ENCODE results near the gene COPG2.
"Not testable (repeated sequence)": the region's sequence is repeated elsewhere in the genome, so short reads cannot be mapped to it uniquely, and the experiment has no call there.

The COPG2 gene

GRCh38 chr7:130566168-130566897 lies 102.2 kb downstream of the COPG2 start:
- H3K9me3 Mint-ChIP-seq: peaks cover 30% of the 10 kb centered on the region
- H3K4me3 Mint-ChIP-seq: no peak overlapping the region
- DNase-seq (no peak), ATAC-seq (no peak)
- H3K27ac Mint-ChIP-seq: no peak overlapping the region
- no peaks in the 10 kb centered on the region for H3K27me3 Mint-ChIP-seq
- H3K36me3 Mint-ChIP-seq (ENCODE audit: low read depth): peaks cover 19% of the 10 kb centered on the region
- no peaks in the 10 kb centered on the region for H3K4me1 Mint-ChIP-seq

- no peaks in the 10 kb centered on the region for H3K27me3 Mint-ChIP-seq
- no peak for ATAC-seq
- H3K4me1 Mint-ChIP-seq: peaks cover 2% of the 10 kb centered on the region
- no peak overlapping the region for H3K27ac Mint-ChIP-seq
- H3K9me3 Mint-ChIP-seq: peaks cover 9% of the 10 kb centered on the region
- no peak for DNase-seq
- peaks cover 15% of the 10 kb centered on the region for H3K36me3 Mint-ChIP-seq (ENCODE audit: low read depth)
- no peak overlapping the region for H3K4me3 Mint-ChIP-seq
Observed at GRCh38 chr7:130560972-130561371, 107.6 kb downstream of the COPG2 start.

- Mint-ChIP-seq H3K27ac (no peak overlapping the region), H3K4me1 (peaks cover 2% of the 10 kb centered on the region), H3K4me3 (no peak overlapping the region), H3K36me3 (ENCODE audit: low read depth) (peaks cover 13% of the 10 kb centered on the region), H3K9me3 (no peaks in the 10 kb centered on the region), H3K27me3 (no peaks in the 10 kb centered on the region)
- ATAC-seq: no peak
- DNase-seq: no peak
Observed at GRCh38 chr7:130559184-130559583, 109.4 kb downstream of the COPG2 start.

- no peak overlapping the region for H3K4me3 Mint-ChIP-seq
Observed at GRCh38 chr7:130554481-130554880, 114.1 kb downstream of the COPG2 start.

GRCh38 chr7:130553398-130554029 lies 115.0 kb downstream of the COPG2 start:
- no peak overlapping the region for H3K27ac Mint-ChIP-seq
- DNase-seq: no peak
- ATAC-seq: no peak
- peaks cover 16% of the 10 kb centered on the region for H3K36me3 Mint-ChIP-seq (ENCODE audit: low read depth)
- no peak overlapping the region for H3K4me3 Mint-ChIP-seq
- no peaks in the 10 kb centered on the region for H3K27me3 Mint-ChIP-seq
- no peaks in the 10 kb centered on the region for H3K4me1 Mint-ChIP-seq
- no peaks in the 10 kb centered on the region for H3K9me3 Mint-ChIP-seq

More at GRCh38 chr7:130554481-130554880, 114.1 kb downstream of the COPG2 start:
- H3K4me1 Mint-ChIP-seq: no peaks in the 10 kb centered on the region
- H3K9me3 Mint-ChIP-seq: no peaks in the 10 kb centered on the region
- H3K27me3 Mint-ChIP-seq: no peaks in the 10 kb centered on the region
- ATAC-seq (no peak), DNase-seq (no peak)
- H3K27ac Mint-ChIP-seq: no peak overlapping the region
- H3K36me3 Mint-ChIP-seq (ENCODE audit: low read depth): peaks cover 12% of the 10 kb centered on the region

GRCh38 chr7:130544356-130544755 lies 124.2 kb downstream of the COPG2 start:
- no peak overlapping the region for H3K4me3 Mint-ChIP-seq
- H3K27ac Mint-ChIP-seq: no peak overlapping the region
- H3K4me1 Mint-ChIP-seq: peaks cover 4% of the 10 kb centered on the region
- H3K9me3 Mint-ChIP-seq: no peaks in the 10 kb centered on the region
- H3K27me3 Mint-ChIP-seq: no peaks in the 10 kb centered on the region
- DNase-seq (no peak), ATAC-seq (no peak)
- peaks cover 14% of the 10 kb centered on the region for H3K36me3 Mint-ChIP-seq (ENCODE audit: low read depth)

GRCh38 chr7:130543487-130544010 lies 125.0 kb downstream of the COPG2 start:
- no peaks in the 10 kb centered on the region for H3K27me3 Mint-ChIP-seq
- DNase-seq (no peak), ATAC-seq (no peak)
- H3K4me3 Mint-ChIP-seq: no peak overlapping the region
- peaks cover 10% of the 10 kb centered on the region for H3K36me3 Mint-ChIP-seq (ENCODE audit: low read depth)
- no peak overlapping the region for H3K27ac Mint-ChIP-seq
- peaks cover 4% of the 10 kb centered on the region for H3K4me1 Mint-ChIP-seq
- no peaks in the 10 kb centered on the region for H3K9me3 Mint-ChIP-seq

- H3K4me3 Mint-ChIP-seq: not testable (repeated sequence)
Observed at GRCh38 chr7:130542297-130542696, 126.3 kb downstream of the COPG2 start.

GRCh38 chr7:130541287-130541686 lies 127.3 kb downstream of the COPG2 start:
- ATAC-seq; H3K27me3 Mint-ChIP-seq; H3K9me3 Mint-ChIP-seq; H3K36me3 Mint-ChIP-seq (ENCODE audit: low read depth); H3K4me3 Mint-ChIP-seq; DNase-seq; H3K27ac Mint-ChIP-seq; H3K4me1 Mint-ChIP-seq: not testable (repeated sequence)

More at GRCh38 chr7:130542297-130542696, 126.3 kb downstream of the COPG2 start:
- not testable (repeated sequence) for H3K27ac Mint-ChIP-seq; H3K4me1 Mint-ChIP-seq; ATAC-seq; H3K9me3 Mint-ChIP-seq; H3K27me3 Mint-ChIP-seq; H3K36me3 Mint-ChIP-seq (ENCODE audit: low read depth); DNase-seq

GRCh38 chr7:130537894-130538293 lies 130.7 kb downstream of the COPG2 start:
- not testable (repeated sequence) for DNase-seq; H3K27ac Mint-ChIP-seq; H3K9me3 Mint-ChIP-seq; H3K36me3 Mint-ChIP-seq (ENCODE audit: low read depth); H3K4me3 Mint-ChIP-seq; H3K4me1 Mint-ChIP-seq; ATAC-seq; H3K27me3 Mint-ChIP-seq

- Mint-ChIP-seq H3K36me3 (ENCODE audit: low read depth) (peaks cover 9% of the 10 kb centered on the region), H3K4me1 (no peaks in the 10 kb centered on the region), H3K4me3 (no peak overlapping the region), H3K9me3 (no peaks in the 10 kb centered on the region), H3K27me3 (no peaks in the 10 kb centered on the region), H3K27ac (no peak overlapping the region)
- ATAC-seq: no peak
- no peak for DNase-seq
Observed at GRCh38 chr7:130529417-130529816, 139.1 kb downstream of the COPG2 start.

- H3K9me3 Mint-ChIP-seq; H3K27me3 Mint-ChIP-seq; H3K36me3 Mint-ChIP-seq (ENCODE audit: low read depth); DNase-seq; H3K4me3 Mint-ChIP-seq; H3K27ac Mint-ChIP-seq; H3K4me1 Mint-ChIP-seq: not testable (repeated sequence)
- peak; percentile 64 for ATAC-seq
Observed at GRCh38 chr7:130527752-130528355, 140.7 kb downstream of the COPG2 start.

- DNase-seq (no peak), ATAC-seq (no peak)
- peaks cover 5% of the 10 kb centered on the region for H3K36me3 Mint-ChIP-seq (ENCODE audit: low read depth)
- no peaks in the 10 kb centered on the region for H3K27me3 Mint-ChIP-seq
- no peaks in the 10 kb centered on the region for H3K4me1 Mint-ChIP-seq
- H3K9me3 Mint-ChIP-seq: no peaks in the 10 kb centered on the region
- H3K27ac Mint-ChIP-seq: no peak overlapping the region
- no peak overlapping the region for H3K4me3 Mint-ChIP-seq
Observed at GRCh38 chr7:130524628-130525027, 143.9 kb downstream of the COPG2 start.

- not testable (repeated sequence) for H3K9me3 Mint-ChIP-seq; H3K4me3 Mint-ChIP-seq; DNase-seq; H3K27ac Mint-ChIP-seq; H3K36me3 Mint-ChIP-seq (ENCODE audit: low read depth); H3K27me3 Mint-ChIP-seq; H3K4me1 Mint-ChIP-seq
- peak; percentile 51 for ATAC-seq
Observed at GRCh38 chr7:130523519-130524125, 144.9 kb downstream of the COPG2 start.
